Urinary bladder (tissue), 4 donors: ENCODE results near the gene SDK2. TPM values are rescaled to one million over a fixed set of nuclear protein-coding genes. Genes with fewer than 3 reads are reported as not detected.
A peak's percentile ranks its signal among the peaks of the same experiment; 100 is the strongest.

Experiments used
- DNase-seq: peaks from one replicate; pipeline ENCODE4 v3.0.0-alpha.2; 2015; ENCODE audit errors: extremely low spot score
- H3K27ac ChIP-seq: one replicate; pipeline ENCODE4 v1.5.1; 2013; ENCODE audit warnings: low read depth, mild to moderate bottlenecking, moderate library complexity
- H3K36me3 ChIP-seq: one replicate; pipeline ENCODE4 v1.6.1; 2013; ENCODE audit warnings: mild to moderate bottlenecking, moderate library complexity; ENCODE audit not compliant: insufficient read depth
- H3K4me1 ChIP-seq: one replicate; pipeline ENCODE4 v1.6.1; 2013; ENCODE audit warnings: mild to moderate bottlenecking, moderate library complexity; ENCODE audit not compliant: insufficient read depth
- H3K4me3 ChIP-seq: one replicate; pipeline ENCODE4 v1.5.1; 2013; ENCODE audit warnings: low read depth, low read length
- WGBS: extraction: QIAGEN DNeasy Blood & Tissue Kit; methylation state at CpG from one replicate; pipeline ENCODE4 v1.1.7; 2013; 5-methylcytosine and 5-hydroxymethylcytosine counted together
- polyA plus RNA-seq: library from polyadenylated mRNA; stranded (reverse); fragments of 200-250 nt; gene quantifications from one replicate; pipeline ENCODE4 v1.2.3, GENCODE V29; 2013
- total RNA-seq: library from RNA; depleted of rRNA; stranded (reverse); fragments of >200 nt; gene quantifications from one replicate; pipeline ENCODE4 v1.2.3, GENCODE V29; 2014
- donor health status: healthy with polysubstance abuse.
- donor health status: healthy.

The SDK2 gene
- total and polyA plus RNA-seq, 2 donors = 0.61 to 5.0 TPM

DNA sequence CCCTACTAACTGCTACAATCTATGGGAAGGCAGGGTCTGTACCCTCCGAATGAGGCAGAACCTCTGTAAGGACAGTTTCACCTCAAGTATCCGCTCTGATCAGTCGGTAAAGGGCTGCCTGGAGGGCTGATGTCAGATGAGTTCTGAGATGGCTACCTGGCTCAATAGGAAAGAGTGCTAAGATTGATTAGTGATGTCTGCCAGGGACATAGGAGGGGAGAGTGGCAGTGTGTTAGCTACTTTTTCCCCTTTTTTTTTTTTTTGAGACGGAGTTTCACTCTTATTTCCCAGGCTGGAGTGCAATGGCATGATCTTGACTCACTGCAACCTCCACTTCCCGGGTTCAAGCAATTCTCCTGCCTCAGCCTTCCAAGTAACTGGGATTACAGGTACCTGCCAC is 293.4 kb downstream of the SDK2 start:
- Histone ChIP-seq H3K27ac (no peak overlapping the region), H3K36me3 (no peaks in the 10 kb centered on the region), H3K4me3 (no peak overlapping the region), H3K4me1 (no peaks in the 10 kb centered on the region)
- DNase-seq = no peak
- 98% methylated on average over 5 of the region's 5 CpGs for WGBS

DNA sequence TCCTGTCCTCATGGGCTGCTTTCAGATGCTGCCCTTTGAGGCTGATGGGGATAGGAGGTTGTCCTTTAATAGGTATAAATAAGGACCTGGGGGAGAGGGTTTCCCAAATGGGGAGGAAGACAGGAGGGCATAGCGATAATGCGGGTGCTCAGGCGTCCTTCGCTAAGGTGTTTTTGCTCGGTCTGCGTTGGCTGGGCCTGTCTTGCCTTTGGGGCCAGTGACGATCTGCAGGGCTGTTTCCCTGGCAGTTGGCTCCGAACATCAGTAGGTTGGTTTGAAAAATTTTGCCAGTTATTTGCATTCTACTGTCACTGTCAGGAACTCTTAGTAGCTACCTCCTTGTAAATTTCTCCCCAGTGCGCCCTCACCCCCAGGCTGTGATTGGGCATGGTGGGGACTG is 294.6 kb downstream of the SDK2 start:
- DNase-seq = no peak
- Histone ChIP-seq H3K4me3 (no peak overlapping the region), H3K4me1 (no peaks in the 10 kb centered on the region), H3K27ac (no peak overlapping the region), H3K36me3 (no peaks in the 10 kb centered on the region)
- 93% methylated on average over 9 of the region's 9 CpGs for WGBS

DNA sequence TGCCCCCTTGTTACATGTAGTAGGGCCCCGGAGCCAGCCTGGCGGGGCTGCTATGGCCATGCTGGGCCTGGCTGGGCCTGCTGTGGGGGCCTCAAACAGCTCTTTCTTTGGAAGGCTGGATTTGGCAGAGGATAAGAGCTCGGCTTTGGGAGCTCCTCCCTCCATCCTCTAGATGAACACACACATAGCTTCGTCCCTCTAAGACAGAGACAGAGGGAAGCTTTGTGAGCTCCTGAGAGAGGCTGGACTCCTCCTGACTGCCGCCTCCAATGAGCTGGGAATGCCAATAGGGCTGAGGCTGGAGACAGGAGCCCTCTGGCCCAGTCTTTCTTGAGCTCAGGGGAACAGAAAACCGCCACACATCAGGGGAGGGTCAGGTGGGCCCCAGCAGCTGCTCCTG is 295.1 kb downstream of the SDK2 start:
- H3K27ac ChIP-seq = peak overlapping the region; percentile 48
- 39% methylated on average over 6 of the region's 6 CpGs for WGBS

DNA sequence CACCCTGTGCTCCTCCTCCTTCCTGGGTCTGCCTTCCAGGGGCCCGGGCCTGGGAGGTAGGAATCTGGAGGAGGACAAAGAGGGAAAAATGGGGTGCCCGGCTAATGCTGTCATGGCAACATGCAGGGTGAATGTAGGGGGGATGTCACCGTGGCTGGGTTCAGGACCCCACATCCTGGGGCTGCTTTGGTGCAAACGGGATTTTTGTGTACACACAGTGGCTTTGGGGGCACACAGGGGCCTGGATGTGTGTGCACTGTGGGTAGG is 295.5 kb downstream of the SDK2 start:
- no peak overlapping the region for H3K4me3 ChIP-seq
- 42% methylated on average over 4 of the region's 4 CpGs for WGBS

More for the DNA sequence above, 295.1 kb downstream of the SDK2 start:
- no peak overlapping the region for H3K4me3 ChIP-seq
- H3K4me1 ChIP-seq = no peaks in the 10 kb centered on the region
- no peaks in the 10 kb centered on the region for H3K36me3 ChIP-seq
- no peak for DNase-seq

DNA sequence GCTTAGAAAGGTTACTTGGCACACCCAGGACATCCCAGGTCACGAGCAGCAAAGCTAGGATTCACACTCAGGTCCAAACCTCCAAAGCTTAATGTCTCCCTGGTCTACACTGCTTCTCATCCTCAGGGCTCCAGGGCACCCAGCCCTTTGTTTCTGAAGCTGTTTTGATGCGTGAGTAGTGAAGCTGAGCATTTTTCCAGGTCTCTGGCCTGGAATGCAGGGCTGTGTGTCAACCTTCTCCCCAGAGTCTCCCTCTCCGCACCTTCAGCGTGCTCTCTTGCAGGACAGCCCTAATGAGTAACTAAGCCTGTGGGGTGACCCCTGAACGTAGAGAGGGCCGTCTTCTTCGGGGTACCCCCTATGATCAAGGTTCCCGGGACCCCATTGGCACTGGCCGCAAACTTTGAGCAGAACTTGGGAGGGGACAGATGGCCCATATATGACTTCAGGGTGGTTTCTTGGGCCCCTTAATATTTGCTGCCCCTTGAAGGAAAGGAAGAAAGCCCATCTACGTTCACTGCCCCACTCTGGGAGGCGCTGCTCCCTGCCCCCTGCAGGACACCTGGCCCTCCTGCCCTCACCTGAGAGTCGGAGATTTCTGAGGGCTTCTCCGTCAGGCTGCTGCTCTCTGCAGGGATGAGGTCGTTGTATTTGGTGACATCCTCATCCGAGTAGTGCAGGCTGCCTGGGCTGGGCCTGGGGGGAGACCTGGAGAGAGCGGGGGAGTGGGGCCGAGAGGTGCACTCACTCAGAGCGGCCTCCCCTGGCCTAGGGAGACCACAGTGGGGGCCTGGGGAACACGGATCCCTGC is 296.0 kb downstream of the SDK2 start:
- Histone ChIP-seq H3K4me3 (no peak overlapping the region), H3K4me1 (no peaks in the 10 kb centered on the region), H3K27ac (no peak overlapping the region), H3K36me3 (no peaks in the 10 kb centered on the region)
- DNase-seq = no peak
- WGBS = 85% methylated on average over 19 of the region's 19 CpGs

More for the DNA sequence above, 295.5 kb downstream of the SDK2 start:
- Histone ChIP-seq H3K36me3 (no peaks in the 10 kb centered on the region), H3K4me1 (no peaks in the 10 kb centered on the region), H3K27ac (peak overlapping the region; percentile 48)
- no peak for DNase-seq

DNA sequence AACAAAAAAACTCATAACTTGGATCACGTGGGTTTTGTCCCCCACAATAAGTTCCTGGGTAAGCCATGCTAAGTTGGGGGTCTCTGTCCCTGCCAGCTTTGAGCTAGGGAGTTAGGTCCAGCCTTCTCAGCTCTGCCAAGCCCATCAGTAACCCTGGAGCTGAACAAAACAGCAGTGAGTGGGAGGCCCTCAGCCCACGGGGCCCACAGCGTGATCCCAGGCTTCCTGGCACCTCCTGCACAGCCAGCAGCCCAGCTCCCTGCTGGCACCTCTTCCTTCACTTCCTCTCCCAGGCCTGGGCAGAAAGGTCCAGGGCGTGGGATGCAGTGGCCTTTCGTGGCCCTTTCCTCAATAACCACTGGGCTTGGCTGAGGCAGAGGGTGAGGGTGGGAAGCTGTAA is 296.9 kb downstream of the SDK2 start:
- 45% methylated on average over 5 of the region's 5 CpGs for WGBS
- no peaks in the 10 kb centered on the region for H3K36me3 ChIP-seq
- no peak for DNase-seq
- H3K27ac ChIP-seq = no peak overlapping the region
- no peaks in the 10 kb centered on the region for H3K4me1 ChIP-seq
- H3K4me3 ChIP-seq = no peak overlapping the region

DNA sequence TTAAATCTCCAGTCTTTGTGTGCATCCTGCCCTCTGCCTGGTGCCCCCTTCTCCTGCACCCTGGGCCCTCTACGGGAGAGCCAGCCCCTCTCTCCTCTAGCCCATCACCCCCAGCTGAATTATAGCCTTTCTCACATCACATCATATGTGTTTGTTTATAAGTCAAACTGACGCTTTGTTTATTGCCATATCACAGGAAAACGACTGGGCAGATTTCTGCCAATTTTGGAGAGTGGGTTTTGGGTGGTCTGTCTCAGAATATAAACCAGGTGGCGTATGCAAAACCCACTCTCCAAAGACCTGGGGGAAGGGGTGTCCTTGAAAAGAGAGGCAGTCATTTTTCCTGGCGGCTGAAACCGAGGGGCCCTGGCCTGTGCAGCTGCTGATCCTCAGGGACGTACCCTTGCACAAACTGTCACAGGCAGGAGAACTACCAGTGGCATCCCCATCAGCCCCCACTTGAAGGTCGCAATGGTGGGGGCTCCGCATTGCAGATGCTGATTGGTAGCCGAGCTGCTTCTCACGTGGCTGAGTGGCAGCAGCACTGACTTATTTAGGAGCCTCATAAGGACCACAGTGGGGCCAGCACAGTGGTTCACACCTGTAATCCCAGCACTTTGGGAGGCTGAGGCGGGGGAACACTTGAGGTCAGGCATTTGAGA is 297.6 kb downstream of the SDK2 start:
- no peaks in the 10 kb centered on the region for H3K4me1 ChIP-seq
- no peak for DNase-seq
- H3K4me3 ChIP-seq = no peak overlapping the region
- H3K36me3 ChIP-seq = no peaks in the 10 kb centered on the region
- no peak overlapping the region for H3K27ac ChIP-seq
- 74% methylated on average over 12 of the region's 12 CpGs for WGBS

DNA sequence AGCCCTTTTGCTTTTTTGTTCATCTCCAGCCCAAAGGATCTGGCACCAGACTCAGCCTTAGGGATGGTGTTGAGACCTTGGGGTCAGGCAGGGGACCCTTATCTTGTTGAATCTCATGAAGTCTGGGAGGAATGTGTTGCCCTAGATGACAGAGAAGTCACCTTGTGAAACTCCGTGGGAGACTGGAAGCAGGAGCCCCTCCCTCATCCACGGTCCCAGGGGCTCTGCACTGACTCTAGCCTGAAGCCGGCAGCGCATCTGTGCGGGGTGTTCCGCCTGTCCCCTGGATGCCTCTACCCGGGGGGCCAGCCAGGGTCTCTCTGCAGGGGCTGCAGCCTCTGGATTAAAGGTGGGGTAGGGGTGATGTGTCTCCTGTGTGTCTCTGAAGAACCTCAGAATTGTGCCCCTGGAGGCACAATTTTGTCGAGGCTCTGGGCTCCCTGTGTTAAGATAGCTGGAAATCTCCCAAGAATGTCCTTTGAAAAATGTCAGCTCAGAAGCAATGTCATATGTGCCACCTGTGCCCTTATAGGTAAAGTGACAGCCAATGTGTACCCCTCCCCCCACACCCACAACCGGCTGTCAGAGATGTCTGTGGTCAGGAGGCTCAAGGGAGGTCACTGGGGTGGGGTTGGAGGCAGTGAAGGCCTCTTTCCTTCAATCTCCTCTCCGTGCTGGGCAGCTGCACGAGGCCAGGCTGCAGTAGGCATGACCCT is 300.3 kb downstream of the SDK2 start:
- no peak for DNase-seq
- H3K4me1 ChIP-seq = no peaks in the 10 kb centered on the region
- no peak overlapping the region for H3K4me3 ChIP-seq
- H3K27ac ChIP-seq = no peak overlapping the region
- no peaks in the 10 kb centered on the region for H3K36me3 ChIP-seq
- 57% methylated on average over 11 of the region's 11 CpGs for WGBS

DNA sequence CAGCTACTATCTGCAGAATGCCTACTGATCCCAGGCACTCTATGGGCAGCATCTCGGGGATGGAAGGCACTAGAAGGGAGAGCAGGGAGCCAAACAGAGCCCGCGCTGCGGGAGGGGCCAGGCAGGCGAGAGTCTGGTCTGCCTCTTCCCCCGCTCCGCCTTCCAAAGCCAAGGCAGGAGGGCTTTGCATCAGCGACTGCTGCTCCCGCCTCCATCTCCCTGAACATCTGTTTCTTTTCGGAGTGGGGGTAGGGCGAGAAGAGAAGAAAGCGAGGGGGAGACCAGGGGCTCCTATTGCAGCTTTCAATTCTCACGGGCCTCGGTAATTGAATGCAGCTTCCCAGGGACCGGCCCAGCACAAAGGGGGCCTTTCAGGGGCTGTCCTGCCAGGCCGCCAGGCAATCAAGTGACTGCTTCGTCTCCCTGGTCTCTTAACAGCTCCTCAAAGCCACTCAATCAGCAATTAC is 301.0 kb downstream of the SDK2 start:
- peak; percentile 91 for DNase-seq
- Histone ChIP-seq H3K27ac (no peak overlapping the region), H3K4me1 (no peaks in the 10 kb centered on the region), H3K36me3 (no peaks in the 10 kb centered on the region), H3K4me3 (no peak overlapping the region)
- WGBS = 20% methylated on average over 17 of the region's 17 CpGs

DNA sequence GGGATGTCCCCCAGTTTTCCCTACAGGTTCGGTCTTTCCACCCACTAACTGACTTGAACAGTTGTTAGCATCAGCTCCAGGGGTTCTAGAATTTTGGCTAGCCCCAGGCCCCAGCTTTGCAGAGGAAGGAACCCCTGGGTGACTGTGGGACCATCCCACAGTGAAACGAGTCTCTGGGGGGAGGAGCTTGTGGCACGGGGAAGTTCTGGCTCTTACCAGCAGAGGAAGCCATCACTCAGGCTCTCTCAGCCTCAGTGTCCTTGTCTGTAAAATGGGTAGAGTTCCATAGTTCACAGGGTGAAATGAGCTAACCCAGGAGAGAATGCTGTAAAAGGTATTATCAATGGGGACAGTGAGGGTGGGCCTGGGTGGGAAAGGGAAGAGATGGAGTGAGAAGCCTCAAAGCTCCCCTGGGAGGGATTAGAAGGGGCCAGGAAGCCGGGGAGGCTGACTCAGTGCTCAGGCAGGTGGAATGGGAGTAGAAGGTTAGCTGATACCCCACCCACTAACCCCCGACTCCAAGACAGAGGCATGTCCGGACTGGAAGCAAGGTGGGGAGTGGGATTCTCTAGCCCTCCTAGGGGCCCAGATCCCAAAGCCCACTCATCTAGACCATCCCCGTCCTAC is 301.6 kb downstream of the SDK2 start:
- Histone ChIP-seq H3K27ac (no peak overlapping the region), H3K4me3 (no peak overlapping the region), H3K36me3 (no peaks in the 10 kb centered on the region), H3K4me1 (no peaks in the 10 kb centered on the region)
- WGBS = 29% methylated on average over 7 of the region's 7 CpGs
- no peak for DNase-seq

DNA sequence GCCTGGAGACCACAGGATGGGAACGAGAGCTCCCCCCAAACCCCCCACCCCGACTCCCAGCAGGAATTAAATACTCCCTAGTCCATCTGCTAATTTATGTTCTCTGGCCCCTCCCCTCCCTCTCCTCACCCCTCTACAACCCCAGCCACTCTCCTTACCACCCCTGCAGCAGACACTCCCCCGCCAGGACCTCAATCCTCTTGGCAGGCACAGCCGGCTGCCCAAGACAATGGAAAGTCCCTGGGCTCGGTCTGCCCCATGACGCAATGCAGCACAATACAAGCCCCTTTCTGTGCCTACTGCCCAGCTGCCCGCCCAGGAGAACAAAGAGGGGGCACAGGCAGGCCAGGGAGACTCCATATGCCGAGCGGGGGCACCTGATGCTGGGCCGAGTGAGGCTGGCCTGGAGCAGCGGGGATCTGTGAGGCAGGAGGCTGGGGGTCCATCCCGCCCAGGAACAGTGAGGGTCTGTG is 302.2 kb downstream of the SDK2 start:
- H3K4me3 ChIP-seq = no peak overlapping the region
- H3K4me1 ChIP-seq = no peaks in the 10 kb centered on the region
- WGBS = 43% methylated on average over 12 of the region's 12 CpGs
- no peak overlapping the region for H3K27ac ChIP-seq
- H3K36me3 ChIP-seq = no peaks in the 10 kb centered on the region
- DNase-seq = peak; percentile 76

DNA sequence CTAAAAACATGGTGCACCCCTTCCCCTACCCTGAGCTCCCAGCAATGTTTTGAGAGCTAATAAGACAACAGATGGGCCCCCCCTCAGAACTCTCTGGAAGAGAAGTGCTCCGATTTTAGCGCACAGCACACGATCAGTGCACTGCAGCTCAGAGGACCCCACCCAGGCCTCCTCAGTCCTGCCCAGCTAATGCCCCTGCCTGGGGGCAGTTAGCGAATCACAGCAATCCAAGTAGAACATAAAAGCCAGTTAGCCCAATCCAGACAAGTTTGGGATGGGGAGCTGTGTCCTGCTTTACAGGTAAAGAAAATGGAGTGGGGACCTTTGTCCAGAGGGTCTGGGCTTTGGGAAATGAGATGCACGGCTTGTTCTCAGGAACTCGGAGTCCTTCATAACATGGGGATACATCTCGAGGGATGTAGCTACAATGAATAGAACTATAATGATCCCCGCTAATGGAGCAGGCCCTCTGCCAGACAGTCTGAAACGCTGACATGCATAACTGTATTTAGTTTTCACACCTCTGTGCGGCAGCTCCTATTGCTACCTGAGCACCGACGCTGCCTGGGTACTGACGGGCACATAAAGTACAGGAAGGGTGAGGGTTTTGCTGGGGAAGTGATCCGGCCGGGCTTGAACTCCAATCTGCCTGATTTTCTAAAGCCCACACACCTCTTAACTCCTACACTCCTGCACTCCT is 302.7 kb downstream of the SDK2 start:
- Histone ChIP-seq H3K36me3 (no peaks in the 10 kb centered on the region), H3K27ac (no peak overlapping the region), H3K4me3 (no peak overlapping the region), H3K4me1 (no peaks in the 10 kb centered on the region)
- 59% methylated on average over 15 of the region's 15 CpGs for WGBS
- no peak for DNase-seq

DNA sequence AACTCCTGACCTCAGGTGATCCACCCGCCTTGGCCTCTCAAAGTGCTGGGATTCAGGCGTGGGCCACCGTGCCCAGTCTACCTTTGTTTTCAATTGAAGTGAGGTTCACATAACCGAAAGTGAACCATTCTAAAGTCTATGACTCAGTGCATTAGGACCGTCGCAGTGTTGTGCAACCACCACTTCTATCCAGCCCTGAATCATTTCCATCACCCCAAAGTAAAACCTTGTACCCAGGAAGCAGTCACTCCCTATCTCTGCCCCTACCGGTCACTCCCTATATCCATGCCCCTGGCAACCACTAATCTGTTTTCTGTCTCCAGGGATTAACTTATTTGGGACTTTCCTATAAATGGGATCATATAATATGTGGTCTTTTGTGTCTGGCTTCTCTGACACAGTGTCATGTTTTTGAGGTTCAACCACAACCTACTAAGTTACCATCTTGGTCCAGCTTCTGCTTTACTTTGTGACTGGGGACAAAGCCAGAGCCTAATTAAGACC is 304.1 kb downstream of the SDK2 start:
- 63% methylated on average over 7 of the region's 7 CpGs for WGBS
- DNase-seq = no peak
- peak overlapping the region; percentile 54 for H3K27ac ChIP-seq
- no peak overlapping the region for H3K4me3 ChIP-seq
- H3K36me3 ChIP-seq = no peaks in the 10 kb centered on the region
- H3K4me1 ChIP-seq = no peaks in the 10 kb centered on the region
